ENCODE measurements around the gene CLDND2. TPM values are rescaled to one million over a fixed set of nuclear protein-coding genes. Genes with fewer than 3 reads are reported as not detected.
A peak's percentile ranks its signal among the peaks of the same experiment; 100 is the strongest.
"Not testable (repeated sequence)": the region's sequence is repeated elsewhere in the genome, so short reads cannot be mapped to it uniquely, and the experiment has no call there.

CLDND2 gene
- total RNA-seq, 6 donors from 2014 or later, result 0.89 to 3.0 (median 1.7) TPM; not detected in 3

DNA sequence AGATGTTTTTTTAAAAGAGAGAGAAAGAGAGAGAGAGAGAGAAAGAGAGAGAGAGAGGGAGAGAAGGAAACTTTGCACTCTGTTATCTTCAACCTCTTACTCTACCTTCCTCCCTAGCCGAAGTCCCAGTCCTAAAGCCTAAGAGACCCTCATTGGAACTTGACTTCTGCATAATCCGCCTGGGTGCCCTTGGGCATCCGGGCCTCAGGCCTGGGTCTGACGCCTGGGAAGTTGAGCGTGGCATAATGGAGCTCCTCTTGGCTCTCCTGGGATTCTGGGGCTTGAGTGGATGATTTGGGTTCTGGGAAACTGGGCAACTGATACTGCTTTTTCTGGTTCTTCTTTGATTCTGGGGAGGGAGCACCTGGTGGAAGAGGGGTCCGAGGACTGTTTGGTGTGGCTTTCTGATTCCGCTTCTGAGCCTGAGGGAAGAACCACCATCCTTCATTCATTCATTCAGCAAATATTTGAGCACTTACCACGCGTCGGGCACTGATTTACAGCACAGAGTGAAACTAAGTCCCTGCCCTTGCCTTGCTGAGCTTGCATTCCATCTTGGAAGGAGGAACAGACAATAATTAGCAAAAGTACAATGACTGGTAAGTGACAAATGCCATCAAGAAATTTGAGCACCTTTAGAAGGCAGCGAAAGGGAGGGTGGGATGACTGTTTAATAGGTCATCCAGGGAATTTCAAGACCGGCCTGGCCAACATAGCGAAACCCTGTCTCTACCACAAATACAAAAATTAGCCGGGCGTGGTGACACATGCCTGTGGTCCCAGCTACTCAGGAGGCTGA lies 42.3 kb upstream of the CLDND2 start:
- ATAC-seq (ENCODE audit: low FRiP score in 2 of 2), result no peak
- DNase-seq, result no peak
- TF ChIP-seq EP300 (IDR thresholded peaks at IDR 0.05) (no peak), POLR2A (IDR thresholded peaks at IDR 0.05) (no peak), POLR2AphosphoS5 (IDR thresholded peaks at IDR 0.05) (no peak)
- peaks cover 0 to 9% (median 5%) of the 10 kb centered on the region in 4 donors for H3K4me1 ChIP-seq
- no peaks in the 10 kb centered on the region for H3K9me3 ChIP-seq
- H3K36me3 ChIP-seq, result no peaks in the 10 kb centered on the region
- 91 to 95% methylated on average over 12 to 15 of the region's 15 CpGs for WGBS, 2 donors
- H3K4me3 ChIP-seq, result no peak overlapping the region
- no peak overlapping the region for H3K27ac ChIP-seq
- no peaks in the 10 kb centered on the region for H3K27me3 ChIP-seq

- Histone ChIP-seq H3K36me3 (no peaks in the 10 kb centered on the region), H3K4me3 (no peak overlapping the region), H3K27ac (peak overlapping the region; percentile 10 to 42 (median 28)), H3K9me3 (peaks cover 0 to 6% (median under 1%) of the 10 kb centered on the region in 4 donors), H3K4me1 (peaks cover 0 to 9% (median 5%) of the 10 kb centered on the region in 4 donors), H3K27me3 (no peaks in the 10 kb centered on the region)
- TF ChIP-seq CTCF (IDR thresholded peaks at IDR 0.05), result peak in 5 of 6 experiments; percentile 15 to 47 (median 37)
- TF ChIP-seq POLR2A (IDR thresholded peaks at IDR 0.05), result no peak
- TF ChIP-seq POLR2AphosphoS5 (IDR thresholded peaks at IDR 0.05), result no peak
- ATAC-seq (ENCODE audit: low FRiP score in 2 of 2), result peak; percentile 61 to 66
- DNase-seq, result no peak
- 32 to 54% methylated on average over 6 of the region's 6 CpGs for WGBS, 2 donors
Measured at GRCh38 chr19:51407511-51408131, 38.8 kb upstream of the CLDND2 start.

DNA sequence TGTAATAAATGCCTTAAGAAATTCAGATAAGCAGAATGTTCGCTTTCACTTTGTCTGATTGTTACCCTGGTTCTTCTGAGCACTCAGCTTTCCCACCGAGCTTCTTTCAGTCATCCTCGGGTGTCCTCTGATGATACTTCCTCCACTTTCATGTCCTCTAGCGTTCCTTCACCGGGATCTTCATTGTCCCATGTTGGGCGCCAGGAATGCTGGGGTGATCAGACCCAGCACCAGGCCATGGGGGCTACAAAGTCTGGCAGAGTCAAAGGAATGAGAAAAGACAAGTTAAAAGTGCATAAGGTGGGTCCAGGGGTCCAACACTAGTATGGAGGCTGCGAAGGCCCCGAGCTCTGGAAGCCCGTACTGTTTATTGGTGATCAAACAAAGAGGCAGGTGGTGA lies 33.3 kb upstream of the CLDND2 start:
- no peak overlapping the region for H3K27ac ChIP-seq
- 95 to 98% methylated on average over 9 of the region's 9 CpGs for WGBS, 2 donors
- ATAC-seq (ENCODE audit: low FRiP score in 2 of 2) (no peak), DNase-seq (no peak)
- TF ChIP-seq CTCF (IDR thresholded peaks at IDR 0.05), result no peak
- TF ChIP-seq EP300 (IDR thresholded peaks at IDR 0.05), result no peak
- no peak for TF ChIP-seq POLR2A (IDR thresholded peaks at IDR 0.05)
- TF ChIP-seq POLR2AphosphoS5 (IDR thresholded peaks at IDR 0.05), result no peak
- no peaks in the 10 kb centered on the region for H3K36me3 ChIP-seq
- no peaks in the 10 kb centered on the region for H3K4me1 ChIP-seq
- no peak overlapping the region for H3K4me3 ChIP-seq
- no peaks in the 10 kb centered on the region for H3K27me3 ChIP-seq
- H3K9me3 ChIP-seq, result peaks cover 0 to 18% (median 9%) of the 10 kb centered on the region in 4 donors

GRCh38 chr19:51399936-51400335 lies 31.1 kb upstream of the CLDND2 start:
- not testable (repeated sequence) for ATAC-seq (ENCODE audit: low FRiP score in 2 of 2); H3K27me3 ChIP-seq; H3K4me3 ChIP-seq; H3K4me1 ChIP-seq; DNase-seq; H3K36me3 ChIP-seq; H3K27ac ChIP-seq
- WGBS, 2 donors, result 80 to 85% methylated on average over 7 of the region's 7 CpGs
- H3K9me3 ChIP-seq, result peaks cover 0 to 18% (median 9%) of the 10 kb centered on the region in 4 donors

DNA sequence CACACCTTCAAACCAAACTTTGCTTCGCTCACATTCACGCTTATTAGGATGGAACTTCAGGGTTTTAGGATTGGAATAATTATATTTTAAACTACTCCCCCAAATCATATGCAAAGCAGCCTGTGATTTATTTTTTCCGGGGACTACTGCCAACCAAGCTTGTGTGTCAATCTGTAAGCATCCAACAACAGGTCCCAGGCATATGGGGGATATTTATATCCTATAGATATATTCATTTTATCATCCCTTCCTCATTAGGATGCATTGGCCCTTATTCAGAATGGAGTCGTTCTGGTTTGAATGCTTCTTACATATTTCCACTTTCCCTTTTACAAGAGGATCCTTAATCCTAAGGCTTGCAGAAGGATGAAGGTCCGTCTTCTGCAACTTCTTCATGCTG lies 30.4 kb upstream of the CLDND2 start:
- DNase-seq (no peak), ATAC-seq (ENCODE audit: low FRiP score in 2 of 2) (no peak)
- H3K27me3 ChIP-seq, result no peaks in the 10 kb centered on the region
- no peak overlapping the region for H3K27ac ChIP-seq
- no peak overlapping the region for H3K4me3 ChIP-seq
- TF ChIP-seq EP300 (IDR thresholded peaks at IDR 0.05) (no peak), POLR2A (IDR thresholded peaks at IDR 0.05) (no peak), CTCF (IDR thresholded peaks at IDR 0.05) (no peak), POLR2AphosphoS5 (IDR thresholded peaks at IDR 0.05) (no peak)
- no peaks in the 10 kb centered on the region for H3K36me3 ChIP-seq
- H3K4me1 ChIP-seq, result peaks cover 6 to 11% (median 8%) of the 10 kb centered on the region in 4 donors
- 93 to 95% methylated on average over 5 of the region's 5 CpGs for WGBS, 2 donors
- peaks cover 0 to 18% (median 9%) of the 10 kb centered on the region in 4 donors for H3K9me3 ChIP-seq

All from upper lobe of left lung (tissue), 6 donors.